ENCODE data around the gene PHYH. TPM values are rescaled to one million over a fixed set of nuclear protein-coding genes. Genes with fewer than 3 reads are reported as not detected.

The PHYH gene
- total RNA-seq, 6 donors from 2014 or later: 15.2 to 38.3 (median 27.8) TPM

DNA sequence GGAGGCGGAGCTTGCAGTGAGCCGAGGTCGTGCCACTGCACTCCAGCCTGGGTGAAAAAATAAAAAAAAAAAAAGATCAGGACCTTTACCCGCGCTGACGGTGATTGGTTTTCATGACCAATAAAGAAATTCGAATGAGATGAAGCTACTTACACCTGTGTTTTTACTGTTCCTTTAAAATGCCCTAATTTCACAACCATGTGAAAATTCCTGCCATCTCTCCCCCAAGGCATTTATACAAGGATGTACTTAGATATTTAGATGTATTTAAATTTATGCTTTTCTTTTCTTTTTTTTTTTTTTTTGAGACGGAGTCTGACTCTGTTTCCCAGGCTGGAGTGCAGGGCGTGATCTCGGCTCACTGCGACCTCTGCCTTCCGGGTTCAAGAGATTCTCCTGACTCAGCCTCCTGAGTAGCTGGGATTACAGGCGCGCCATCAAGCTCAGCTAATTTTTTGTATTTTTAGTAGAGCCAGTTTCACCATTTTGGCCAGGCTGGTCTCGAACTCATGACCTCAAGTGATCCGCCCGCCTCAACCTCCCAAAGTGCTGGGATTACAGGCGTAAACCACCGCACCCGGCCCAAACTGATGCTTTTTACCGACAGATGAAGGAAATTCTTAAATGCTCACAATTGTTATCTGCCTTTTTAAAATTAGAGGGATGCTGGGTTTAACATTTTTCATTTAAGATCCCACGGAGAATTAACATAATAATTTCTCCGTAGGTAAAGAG is 3.1 kb upstream of the PHYH start:
- ATAC-seq (ENCODE audit: low FRiP score in 2 of 2) (no peak), DNase-seq (no peak)
- H3K36me3 ChIP-seq: no peaks in the 10 kb centered on the region
- TF ChIP-seq POLR2A (IDR thresholded peaks at IDR 0.05) (no peak), POLR2AphosphoS5 (IDR thresholded peaks at IDR 0.05) (no peak), EP300 (IDR thresholded peaks at IDR 0.05) (no peak)
- TF ChIP-seq, protein P1, sequence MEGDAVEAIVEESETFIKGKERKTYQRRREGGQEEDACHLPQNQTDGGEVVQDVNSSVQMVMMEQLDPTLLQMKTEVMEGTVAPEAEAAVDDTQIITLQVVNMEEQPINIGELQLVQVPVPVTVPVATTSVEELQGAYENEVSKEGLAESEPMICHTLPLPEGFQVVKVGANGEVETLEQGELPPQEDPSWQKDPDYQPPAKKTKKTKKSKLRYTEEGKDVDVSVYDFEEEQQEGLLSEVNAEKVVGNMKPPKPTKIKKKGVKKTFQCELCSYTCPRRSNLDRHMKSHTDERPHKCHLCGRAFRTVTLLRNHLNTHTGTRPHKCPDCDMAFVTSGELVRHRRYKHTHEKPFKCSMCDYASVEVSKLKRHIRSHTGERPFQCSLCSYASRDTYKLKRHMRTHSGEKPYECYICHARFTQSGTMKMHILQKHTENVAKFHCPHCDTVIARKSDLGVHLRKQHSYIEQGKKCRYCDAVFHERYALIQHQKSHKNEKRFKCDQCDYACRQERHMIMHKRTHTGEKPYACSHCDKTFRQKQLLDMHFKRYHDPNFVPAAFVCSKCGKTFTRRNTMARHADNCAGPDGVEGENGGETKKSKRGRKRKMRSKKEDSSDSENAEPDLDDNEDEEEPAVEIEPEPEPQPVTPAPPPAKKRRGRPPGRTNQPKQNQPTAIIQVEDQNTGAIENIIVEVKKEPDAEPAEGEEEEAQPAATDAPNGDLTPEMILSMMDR (IDR thresholded peaks at IDR 0.05): no peak
- H3K27me3 ChIP-seq: no peaks in the 10 kb centered on the region
- peak overlapping the region; percentile 94 to 100 (median 95) for H3K27ac ChIP-seq
- no peaks in the 10 kb centered on the region for H3K9me3 ChIP-seq
- H3K4me3 ChIP-seq: peak overlapping the region in 3 of 4 donors; percentile 46 to 59 (median 59)
- peaks cover 12 to 32% (median 16%) of the 10 kb centered on the region in 4 donors for H3K4me1 ChIP-seq
- WGBS, 2 donors: 83 to 84% methylated on average over 23 of the region's 23 CpGs

DNA sequence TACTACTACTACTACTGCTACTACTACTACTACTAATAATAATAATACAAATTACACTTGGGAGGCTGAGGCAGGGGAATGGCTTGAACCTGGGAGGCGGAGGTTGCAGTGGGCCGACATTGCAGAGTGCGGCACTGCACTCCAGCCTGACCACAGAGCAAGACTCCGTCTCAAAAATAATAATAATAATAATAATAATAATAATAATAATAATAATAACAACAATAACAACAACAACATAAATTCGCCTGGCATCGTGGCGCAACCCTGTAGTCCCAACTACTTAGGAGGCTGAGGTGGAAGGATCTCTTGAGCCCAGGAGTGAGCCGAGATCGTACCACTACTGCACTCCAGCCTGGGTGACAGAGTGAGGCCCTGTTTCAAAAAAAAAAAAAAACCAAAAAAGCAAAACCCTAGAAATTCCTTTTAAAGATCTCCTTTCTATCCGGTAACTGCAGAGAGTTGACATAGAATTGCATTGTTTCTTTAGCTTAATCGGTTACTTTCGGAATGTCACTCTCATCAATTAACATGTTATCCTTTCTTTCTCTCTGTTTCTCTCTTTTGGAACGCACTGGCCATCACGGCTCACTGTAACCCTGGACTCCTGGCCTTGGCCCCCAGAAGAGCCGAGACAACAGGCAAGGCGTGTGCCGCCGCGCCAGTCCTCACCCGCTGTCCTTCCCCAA is 972 bp downstream of the PHYH start:
- H3K27me3 ChIP-seq: no peaks in the 10 kb centered on the region
- peak overlapping the region; percentile 21 to 78 (median 75) for H3K4me3 ChIP-seq
- H3K27ac ChIP-seq: peak overlapping the region; percentile 94 to 100 (median 98)
- peaks cover 0 to 12% (median 6%) of the 10 kb centered on the region in 4 donors for H3K36me3 ChIP-seq
- no peak for TF ChIP-seq POLR2A (IDR thresholded peaks at IDR 0.05)
- no peak for TF ChIP-seq POLR2AphosphoS5 (IDR thresholded peaks at IDR 0.05)
- TF ChIP-seq, protein P1 (IDR thresholded peaks at IDR 0.05): no peak
- no peak for TF ChIP-seq EP300 (IDR thresholded peaks at IDR 0.05)
- WGBS, 2 donors: 40 to 44% methylated on average over 20 of the region's 20 CpGs
- DNase-seq (no peak), ATAC-seq (ENCODE audit: low FRiP score in 2 of 2) (no peak)
- H3K4me1 ChIP-seq: peaks cover 12 to 32% (median 16%) of the 10 kb centered on the region in 4 donors
- no peaks in the 10 kb centered on the region for H3K9me3 ChIP-seq

DNA sequence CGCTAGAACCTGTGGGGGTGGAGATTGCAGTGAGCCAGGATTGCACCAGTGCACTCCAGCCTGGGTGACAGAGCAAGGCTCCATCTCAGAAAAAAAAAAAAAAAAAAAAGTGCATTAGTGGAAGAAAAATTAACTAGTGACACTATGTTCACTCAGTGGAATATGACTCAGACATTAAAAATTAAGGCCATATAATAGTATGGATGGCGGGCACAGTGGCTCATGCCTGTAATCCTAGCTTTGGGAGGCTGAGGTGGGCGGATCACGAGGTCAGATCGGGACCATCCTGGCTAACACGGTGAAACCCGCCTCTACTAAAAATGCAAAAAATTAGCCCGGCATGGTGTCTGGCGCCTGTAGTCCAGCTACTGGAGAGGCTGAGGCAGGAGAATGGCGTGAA is 3.4 kb downstream of the PHYH start:
- 90 to 98% methylated on average over 10 of the region's 10 CpGs for WGBS, 2 donors
- no peaks in the 10 kb centered on the region for H3K9me3 ChIP-seq

DNA sequence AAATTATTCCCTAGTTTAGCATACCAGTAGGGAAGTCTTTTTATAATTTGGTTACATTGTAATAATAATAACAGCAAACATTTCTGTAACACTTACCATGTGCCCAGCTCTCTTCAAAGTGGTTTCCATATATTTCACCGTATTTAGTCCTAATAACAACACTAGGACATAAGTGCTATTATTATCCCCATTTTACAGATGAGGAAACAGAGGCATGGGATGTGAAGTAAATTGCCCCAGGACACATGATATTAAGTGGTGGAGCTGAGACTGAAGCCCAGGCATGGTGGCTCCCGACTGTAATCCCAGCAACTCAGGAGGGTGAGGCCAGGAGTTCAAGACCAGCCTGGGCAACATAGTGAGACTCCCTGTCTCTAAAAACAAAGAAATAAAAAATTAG is 5.1 kb downstream of the PHYH start:
- TF ChIP-seq EP300 (IDR thresholded peaks at IDR 0.05) (no peak), POLR2A (IDR thresholded peaks at IDR 0.05) (no peak), POLR2AphosphoS5 (IDR thresholded peaks at IDR 0.05) (no peak)
- TF ChIP-seq, protein P1 (IDR thresholded peaks at IDR 0.05): no peak
- Histone ChIP-seq H3K27me3 (no peaks in the 10 kb centered on the region), H3K4me1 (peaks cover 0 to 12% (median 7%) of the 10 kb centered on the region in 4 donors), H3K9me3 (no peaks in the 10 kb centered on the region), H3K4me3 (no peak overlapping the region), H3K27ac (no peak overlapping the region), H3K36me3 (peaks cover 0 to 38% (median 23%) of the 10 kb centered on the region in 4 donors)
- WGBS, 2 donors: 89 to 93% methylated on average over 2 of the region's 2 CpGs
- ATAC-seq (ENCODE audit: low FRiP score in 2 of 2) (no peak), DNase-seq (no peak)

More for the DNA sequence above, 3.4 kb downstream of the PHYH start:
- Histone ChIP-seq H3K36me3 (peaks cover 0 to 33% (median 16%) of the 10 kb centered on the region in 4 donors), H3K4me3 (no peak overlapping the region), H3K4me1 (peaks cover 9 to 24% (median 15%) of the 10 kb centered on the region in 4 donors), H3K27me3 (no peaks in the 10 kb centered on the region), H3K27ac (no peak overlapping the region)
- no peak for DNase-seq
- ATAC-seq (ENCODE audit: low FRiP score in 2 of 2): no peak
- TF ChIP-seq, protein P1 (IDR thresholded peaks at IDR 0.05): no peak
- TF ChIP-seq POLR2AphosphoS5 (IDR thresholded peaks at IDR 0.05): no peak
- TF ChIP-seq POLR2A (IDR thresholded peaks at IDR 0.05): no peak
- TF ChIP-seq EP300 (IDR thresholded peaks at IDR 0.05): no peak
